T-helper 22 cell (primary cell): ENCODE data around the gene INPP4A.
A peak's percentile ranks its signal among the peaks of the same experiment; 100 is the strongest.

Source experiments
- DNase-seq: peaks from one replicate; pipeline ENCODE4 v3.0.0-alpha.2; 2020; ENCODE audit warnings: low read depth

INPP4A gene

GRCh38 chr2:98637401-98638147 lies 192.9 kb downstream of the INPP4A start:
- peak; percentile 45 for DNase-seq

DNA sequence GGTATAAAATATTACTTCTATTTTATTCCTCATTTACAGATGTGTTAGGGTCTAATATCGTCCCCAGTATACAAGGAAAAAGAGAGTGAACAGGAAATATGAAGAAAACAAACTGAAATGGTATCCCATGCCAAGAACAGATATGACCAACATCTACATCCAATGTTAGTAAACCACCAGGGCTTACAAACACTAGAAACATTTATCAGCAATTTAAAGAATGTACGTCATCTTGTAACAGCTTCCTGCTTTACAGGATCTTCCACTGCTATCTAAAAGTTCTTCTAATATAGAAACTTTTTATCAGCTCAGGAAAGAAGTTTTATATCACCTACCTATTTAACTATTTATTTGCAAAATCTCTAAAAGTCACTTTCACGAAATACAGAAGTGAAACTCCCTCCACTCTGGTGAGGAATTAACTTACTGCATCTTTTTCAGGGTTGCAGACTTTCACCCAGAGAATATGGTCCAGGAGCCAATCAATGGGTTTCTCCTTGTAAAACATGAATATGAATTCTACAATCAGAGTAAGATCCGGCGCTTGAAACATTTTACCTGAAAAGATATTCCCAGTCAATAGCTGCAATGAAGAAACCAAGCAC lies 198.9 kb downstream of the INPP4A start:
- no peak for DNase-seq
